ENCODE data around the gene TP63. TPM values are rescaled to one million over a fixed set of nuclear protein-coding genes. Genes with fewer than 3 reads are reported as not detected.

Gene TP63
- total and polyA plus RNA-seq, 8 donors = 0.45 to 2.7 (median 0.84) TPM

GRCh38 chr3:189897406-189897805 is 266.2 kb downstream of the TP63 start:
- no peak for DNase-seq
- intact Hi-C loops (cut with DNase I) = no loop called here
- TF ChIP-seq CTCF (IDR thresholded peaks at IDR 0.05) = no peak
- ATAC-seq = no peak
- H3K27me3 ChIP-seq = no peaks in the 10 kb centered on the region
- H3K27ac ChIP-seq = no peak overlapping the region
- H3K4me1 ChIP-seq = no peaks in the 10 kb centered on the region
- no peak overlapping the region for H3K4me3 ChIP-seq
- H3K36me3 ChIP-seq = no peaks in the 10 kb centered on the region
- no peaks in the 10 kb centered on the region for H3K9me3 ChIP-seq

- intact Hi-C loops (cut with DNase I) = no loop called here
- Histone ChIP-seq H3K9me3 (no peaks in the 10 kb centered on the region), H3K4me3 (no peak overlapping the region), H3K27ac (no peak overlapping the region), H3K4me1 (no peaks in the 10 kb centered on the region), H3K27me3 (no peaks in the 10 kb centered on the region), H3K36me3 (no peaks in the 10 kb centered on the region)
- no peak for DNase-seq
- no peak for ATAC-seq
- TF ChIP-seq CTCF (IDR thresholded peaks at IDR 0.05) = no peak
Measured at GRCh38 chr3:189898559-189899153, 267.5 kb downstream of the TP63 start.

- no peak overlapping the region for H3K27ac ChIP-seq
- H3K36me3 ChIP-seq = no peaks in the 10 kb centered on the region
- no peaks in the 10 kb centered on the region for H3K4me1 ChIP-seq
- intact Hi-C loops (cut with DNase I) = no loop called here
- DNase-seq (no peak), ATAC-seq (no peak)
- H3K4me3 ChIP-seq = no peak overlapping the region
- TF ChIP-seq CTCF (IDR thresholded peaks at IDR 0.05) = no peak
- no peaks in the 10 kb centered on the region for H3K27me3 ChIP-seq
- H3K9me3 ChIP-seq = no peaks in the 10 kb centered on the region
Measured at GRCh38 chr3:189899186-189899585, 268.0 kb downstream of the TP63 start.

- TF ChIP-seq CTCF (IDR thresholded peaks at IDR 0.05) = no peak
- no peak for ATAC-seq
- Histone ChIP-seq H3K4me1 (no peaks in the 10 kb centered on the region), H3K36me3 (no peaks in the 10 kb centered on the region), H3K27me3 (no peaks in the 10 kb centered on the region), H3K4me3 (no peak overlapping the region), H3K9me3 (no peaks in the 10 kb centered on the region), H3K27ac (no peak overlapping the region)
- intact Hi-C loops (cut with DNase I) = no loop called here
- DNase-seq = no peak
Measured at GRCh38 chr3:189900578-189900977, 269.4 kb downstream of the TP63 start.

- no peak for DNase-seq
- no peak overlapping the region for H3K4me3 ChIP-seq
- no peaks in the 10 kb centered on the region for H3K27me3 ChIP-seq
- no peak for ATAC-seq
- H3K36me3 ChIP-seq = no peaks in the 10 kb centered on the region
- H3K27ac ChIP-seq = no peak overlapping the region
- no peaks in the 10 kb centered on the region for H3K4me1 ChIP-seq
- no peaks in the 10 kb centered on the region for H3K9me3 ChIP-seq
- intact Hi-C loops (cut with DNase I) = no loop called here
- no peak for TF ChIP-seq CTCF (IDR thresholded peaks at IDR 0.05)
Measured at GRCh38 chr3:189901481-189901880, 270.3 kb downstream of the TP63 start.

All from left lung (tissue), 10 donors.